ENCODE measurements around the gene UCK2.
A peak's percentile ranks its signal among the peaks of the same experiment; 100 is the strongest.

Gene UCK2

GRCh38 chr1:165854101-165854845, 26.9 kb downstream of the UCK2 start:
- DNase-seq (ENCODE audit: insufficient read length, low spot score): peak; percentile 51
- TF ChIP-seq POLR2A (IDR thresholded peaks at IDR 0.05; ENCODE audit: low read depth, low read length): no peak

GRCh38 chr1:165855010-165855838, 27.8 kb downstream of the UCK2 start:
- DNase-seq (ENCODE audit: insufficient read length, low spot score) (no peak), FAIRE-seq (no peak)
- no peak for TF ChIP-seq POLR2A (IDR thresholded peaks at IDR 0.05; ENCODE audit: low read depth, low read length)

More at GRCh38 chr1:165854101-165854845, 26.9 kb downstream of the UCK2 start:
- FAIRE-seq: peak; percentile 87

DNA sequence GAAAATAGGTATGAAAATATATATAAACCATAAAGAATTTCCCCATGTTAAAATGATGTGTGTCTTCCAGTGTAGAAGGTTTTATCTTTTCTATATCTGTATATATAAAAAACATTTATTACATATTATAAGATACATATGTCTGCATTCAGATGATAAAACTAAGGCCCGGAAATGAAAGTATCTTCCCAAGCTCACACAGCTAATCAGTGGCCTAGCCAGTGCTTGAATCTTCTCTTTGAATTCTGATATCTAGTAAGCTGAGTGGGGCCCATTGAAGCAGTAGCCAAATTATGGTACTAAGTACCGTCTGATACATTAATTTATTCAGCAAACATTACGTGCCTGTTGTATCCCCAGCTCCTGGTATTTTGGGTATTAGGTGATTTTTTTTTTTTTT, 28.6 kb downstream of the UCK2 start:
- DNase-seq (ENCODE audit: insufficient read length, low spot score) (no peak), FAIRE-seq (no peak)

DNA sequence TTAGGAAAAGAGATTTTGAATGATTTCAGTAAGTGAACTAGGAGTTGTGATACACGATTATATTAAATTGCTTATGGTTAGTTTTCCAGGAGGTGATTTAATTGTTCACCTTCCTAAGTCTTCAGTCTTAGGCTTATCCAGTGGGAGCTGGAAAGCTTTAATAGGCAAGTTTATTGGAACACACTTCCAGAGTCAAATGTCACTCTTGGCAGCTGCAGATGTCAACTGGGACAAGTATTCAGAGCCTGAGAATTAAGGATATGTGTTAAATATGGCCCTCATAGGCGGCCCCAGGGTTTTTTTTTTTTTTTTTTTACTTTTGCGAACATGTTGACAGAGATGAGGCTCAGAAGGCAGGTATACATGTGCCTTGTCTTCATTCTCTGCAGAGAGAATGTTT, 29.2 kb downstream of the UCK2 start:
- DNase-seq (ENCODE audit: insufficient read length, low spot score) (no peak), FAIRE-seq (no peak)

More for the DNA sequence above, 28.6 kb downstream of the UCK2 start:
- no peak for TF ChIP-seq POLR2A (IDR thresholded peaks at IDR 0.05; ENCODE audit: low read depth, low read length)

DNA sequence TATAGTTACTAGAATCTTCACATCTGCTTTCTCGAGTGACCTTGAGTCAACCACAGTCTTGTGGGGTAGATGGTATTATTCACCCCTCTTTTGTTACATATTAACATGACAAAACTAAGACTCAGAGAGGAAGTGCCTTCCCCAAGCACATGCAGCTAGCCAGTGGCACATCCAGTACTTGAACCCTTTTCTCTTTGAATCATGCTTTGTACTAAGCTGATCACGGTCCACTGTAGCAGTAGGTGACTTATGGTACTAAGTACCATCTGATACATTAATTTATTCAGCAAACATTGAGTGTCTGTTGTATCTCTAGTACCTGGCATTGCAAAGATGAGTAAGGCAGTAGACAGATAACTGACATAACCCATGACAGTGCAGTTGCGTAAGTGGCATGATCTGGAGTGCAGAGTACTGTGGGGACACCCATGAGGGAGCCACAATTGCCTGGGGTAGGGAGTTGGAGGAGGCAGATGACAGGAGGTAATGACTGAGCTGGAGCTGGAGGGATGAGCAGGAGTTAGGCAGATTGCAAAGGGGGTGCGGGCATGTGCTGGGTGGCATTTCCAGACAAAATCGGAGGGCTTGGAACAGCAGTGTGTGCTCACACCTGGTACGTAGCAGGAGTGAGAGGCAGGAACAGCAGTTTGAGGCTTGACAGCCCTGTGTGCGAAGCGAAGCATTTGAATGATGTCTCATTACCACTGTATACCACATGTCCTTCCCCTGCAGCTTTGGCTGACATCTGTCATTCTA, 29.8 kb downstream of the UCK2 start:
- no peak for TF ChIP-seq POLR2A (IDR thresholded peaks at IDR 0.05; ENCODE audit: low read depth, low read length)
- DNase-seq (ENCODE audit: insufficient read length, low spot score) (no peak), FAIRE-seq (no peak)

More for the DNA sequence above, 29.2 kb downstream of the UCK2 start:
- no peak for TF ChIP-seq POLR2A (IDR thresholded peaks at IDR 0.05; ENCODE audit: low read depth, low read length)

GRCh38 chr1:165858364-165858823, 31.0 kb downstream of the UCK2 start:
- no peak for FAIRE-seq

DNA sequence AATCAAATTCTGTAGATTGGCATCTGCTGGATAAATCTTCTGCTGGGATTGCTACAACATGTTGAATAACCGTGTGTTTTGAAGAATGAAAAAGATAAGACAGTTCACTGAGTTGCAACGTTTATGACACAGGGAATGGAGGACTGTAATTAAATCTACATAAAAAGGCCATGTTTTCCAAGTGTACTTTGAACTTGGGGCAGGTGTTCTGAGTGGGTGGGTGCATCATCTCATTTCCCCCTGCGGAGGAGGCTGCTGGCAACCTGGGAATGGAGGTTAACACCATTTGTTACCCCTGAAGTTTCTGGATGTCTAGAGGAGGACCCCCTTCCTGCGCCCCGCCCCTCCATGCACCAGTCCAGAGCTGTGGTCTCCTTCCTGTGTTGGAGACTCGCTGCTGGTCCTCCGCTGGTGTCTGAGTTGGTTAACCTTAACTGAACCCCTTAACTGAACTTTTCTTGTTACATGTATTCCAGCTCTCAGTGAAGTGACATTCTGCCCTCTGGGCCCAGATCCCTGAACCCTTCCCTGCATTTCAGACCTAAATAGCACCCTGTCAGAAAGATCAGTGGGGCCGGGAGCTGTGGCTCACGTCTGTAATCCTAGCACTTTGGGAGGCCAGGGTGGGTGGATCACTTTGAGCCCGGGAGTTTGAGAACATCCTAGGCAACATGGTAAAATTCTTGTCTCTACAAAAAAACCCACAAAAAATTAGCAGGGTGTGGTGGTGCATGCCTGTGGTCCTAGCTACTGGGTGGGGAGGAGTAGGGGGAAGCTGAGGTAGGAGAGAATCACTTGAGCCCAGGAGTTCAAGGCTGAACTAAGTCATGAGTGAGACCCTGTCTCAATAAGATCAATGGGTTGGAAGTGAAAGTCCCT, 31.8 kb downstream of the UCK2 start:
- FAIRE-seq (no peak), DNase-seq (ENCODE audit: insufficient read length, low spot score) (no peak)
- TF ChIP-seq POLR2A (IDR thresholded peaks at IDR 0.05; ENCODE audit: low read depth, low read length): no peak

More at GRCh38 chr1:165858364-165858823, 31.0 kb downstream of the UCK2 start:
- TF ChIP-seq POLR2A (IDR thresholded peaks at IDR 0.05; ENCODE audit: low read depth, low read length): no peak
- no peak for DNase-seq (ENCODE audit: insufficient read length, low spot score)

GRCh38 chr1:165860065-165860464, 32.7 kb downstream of the UCK2 start:
- TF ChIP-seq POLR2A (IDR thresholded peaks at IDR 0.05; ENCODE audit: low read depth, low read length): no peak
- FAIRE-seq (no peak), DNase-seq (ENCODE audit: insufficient read length, low spot score) (no peak)

- no peak for TF ChIP-seq POLR2A (IDR thresholded peaks at IDR 0.05; ENCODE audit: low read depth, low read length)
- FAIRE-seq: no peak
- DNase-seq (ENCODE audit: insufficient read length, low spot score): no peak
These were observed 34.5 kb downstream of the UCK2 start for GRCh38 chr1:165861911-165862310.

DNA sequence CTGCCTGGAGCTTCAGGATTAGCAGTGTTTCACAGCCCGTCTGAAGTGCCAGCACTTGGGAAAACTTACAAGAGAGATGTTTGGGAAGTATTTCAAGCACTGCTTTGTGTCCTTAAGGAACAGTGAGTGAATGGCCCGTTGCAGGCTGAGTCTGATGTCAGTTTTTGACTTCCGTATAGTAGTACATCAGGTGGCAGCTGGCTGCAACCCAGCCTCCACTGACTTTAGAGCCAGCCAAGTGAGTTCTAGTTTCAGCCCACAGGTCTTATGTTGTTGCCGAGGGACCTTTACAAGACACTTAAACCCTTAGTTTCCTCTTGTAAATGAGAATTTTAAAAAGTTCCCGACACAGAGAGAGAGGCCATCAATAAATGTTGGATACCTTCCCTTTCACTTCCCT, 35.0 kb downstream of the UCK2 start:
- TF ChIP-seq POLR2A (IDR thresholded peaks at IDR 0.05; ENCODE audit: low read depth, low read length): no peak
- DNase-seq (ENCODE audit: insufficient read length, low spot score) (no peak), FAIRE-seq (no peak)

DNA sequence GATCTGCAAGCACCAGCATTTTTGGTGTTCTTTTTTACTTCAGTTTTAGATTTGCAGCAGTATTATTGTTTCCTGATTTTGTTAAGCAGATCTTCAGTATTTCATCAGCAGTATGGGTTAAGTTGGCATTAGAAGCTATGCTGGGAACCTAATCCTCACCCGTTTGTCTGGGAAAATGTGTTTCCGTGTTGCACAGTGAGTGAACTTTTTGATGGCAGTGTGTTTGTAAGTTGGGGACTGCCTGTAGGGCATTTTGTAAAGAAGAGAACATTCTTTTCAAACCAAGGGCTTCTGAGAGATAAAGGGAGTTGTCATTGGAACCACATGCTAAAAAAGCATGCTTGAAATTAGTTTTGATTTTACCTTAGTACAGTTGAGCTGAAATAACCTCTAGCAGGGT, 35.9 kb downstream of the UCK2 start:
- no peak for DNase-seq (ENCODE audit: insufficient read length, low spot score)
- TF ChIP-seq POLR2A (IDR thresholded peaks at IDR 0.05; ENCODE audit: low read depth, low read length): no peak
- no peak for FAIRE-seq

DNA sequence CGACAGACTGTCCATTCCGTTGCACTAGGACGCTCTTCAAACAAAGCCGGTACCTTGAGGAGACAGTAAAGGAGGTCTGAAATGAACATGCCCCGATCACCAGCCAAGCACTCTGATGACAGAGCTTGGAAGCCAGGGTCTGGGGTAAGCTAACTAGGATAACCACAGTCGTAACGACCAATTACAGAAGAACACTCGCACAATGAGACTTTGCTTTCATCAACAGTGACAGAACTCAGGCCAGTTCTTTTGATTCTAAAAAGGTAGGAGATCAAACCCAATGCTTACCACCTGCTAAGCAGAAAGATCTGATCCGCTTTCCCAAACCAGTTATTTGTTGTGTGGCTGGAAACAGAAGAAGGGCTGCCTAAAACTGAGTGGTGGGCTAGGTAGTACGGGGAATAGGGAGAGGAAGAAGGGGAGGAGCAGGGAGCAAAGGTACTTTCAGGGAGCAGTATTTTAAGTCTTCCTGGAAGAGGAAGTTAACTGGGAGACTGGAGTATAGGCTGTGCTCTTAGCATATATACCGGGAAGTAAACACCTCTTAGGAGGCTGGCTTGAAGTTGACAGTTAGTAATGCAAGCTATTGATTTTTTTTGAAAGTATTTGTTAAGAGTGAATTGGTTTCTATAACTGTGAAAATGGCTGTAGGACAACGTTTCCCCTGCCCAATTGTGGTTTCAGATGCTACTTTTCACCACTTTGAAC, 38.4 kb downstream of the UCK2 start:
- no peak for FAIRE-seq
- DNase-seq (ENCODE audit: insufficient read length, low spot score): no peak
- TF ChIP-seq POLR2A (IDR thresholded peaks at IDR 0.05; ENCODE audit: low read depth, low read length): no peak

Measured in H54 (cell line).